ENCODE results near the gene LRIG2.
"Not testable (repeated sequence)": the region's sequence is repeated elsewhere in the genome, so short reads cannot be mapped to it uniquely, and the experiment has no call there.

DNA sequence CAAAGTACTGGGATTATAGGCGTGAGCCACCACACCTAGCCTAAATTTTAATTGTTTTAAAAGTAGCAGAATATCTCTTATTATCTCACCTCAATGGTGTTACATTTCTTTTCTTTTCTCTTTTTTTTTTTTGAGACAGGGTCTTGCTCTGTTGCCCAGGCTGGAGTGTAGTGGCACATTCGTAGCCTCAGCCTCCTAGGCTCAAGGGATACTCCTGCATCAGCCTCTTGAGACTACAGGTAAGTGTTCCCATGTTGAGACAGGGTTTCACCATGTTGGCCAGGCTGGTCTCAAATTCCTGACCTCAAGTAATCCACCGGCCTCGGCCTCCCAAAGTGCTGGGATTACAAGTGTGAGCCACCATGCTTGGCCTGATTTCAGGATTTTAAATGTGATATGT is 49.7 kb upstream of the LRIG2 start:
- not testable (repeated sequence) for TF ChIP-seq POLR2A (IDR thresholded peaks at IDR 0.05)
- TF ChIP-seq, protein P1, sequence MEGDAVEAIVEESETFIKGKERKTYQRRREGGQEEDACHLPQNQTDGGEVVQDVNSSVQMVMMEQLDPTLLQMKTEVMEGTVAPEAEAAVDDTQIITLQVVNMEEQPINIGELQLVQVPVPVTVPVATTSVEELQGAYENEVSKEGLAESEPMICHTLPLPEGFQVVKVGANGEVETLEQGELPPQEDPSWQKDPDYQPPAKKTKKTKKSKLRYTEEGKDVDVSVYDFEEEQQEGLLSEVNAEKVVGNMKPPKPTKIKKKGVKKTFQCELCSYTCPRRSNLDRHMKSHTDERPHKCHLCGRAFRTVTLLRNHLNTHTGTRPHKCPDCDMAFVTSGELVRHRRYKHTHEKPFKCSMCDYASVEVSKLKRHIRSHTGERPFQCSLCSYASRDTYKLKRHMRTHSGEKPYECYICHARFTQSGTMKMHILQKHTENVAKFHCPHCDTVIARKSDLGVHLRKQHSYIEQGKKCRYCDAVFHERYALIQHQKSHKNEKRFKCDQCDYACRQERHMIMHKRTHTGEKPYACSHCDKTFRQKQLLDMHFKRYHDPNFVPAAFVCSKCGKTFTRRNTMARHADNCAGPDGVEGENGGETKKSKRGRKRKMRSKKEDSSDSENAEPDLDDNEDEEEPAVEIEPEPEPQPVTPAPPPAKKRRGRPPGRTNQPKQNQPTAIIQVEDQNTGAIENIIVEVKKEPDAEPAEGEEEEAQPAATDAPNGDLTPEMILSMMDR (IDR thresholded peaks at IDR 0.05), result not testable (repeated sequence)

Measured in right lobe of liver (tissue), 4 donors.